Islet precursor cell (in vitro differentiated cells): Measurements from ENCODE around the gene RFX1.
"Not testable (repeated sequence)": the region's sequence is repeated elsewhere in the genome, so short reads cannot be mapped to it uniquely, and the experiment has no call there.

ENCODE experiments used
- DNase-seq: peaks from one replicate; pipeline ENCODE4 v3.0.0-alpha.2; 2018

RFX1 gene

DNA sequence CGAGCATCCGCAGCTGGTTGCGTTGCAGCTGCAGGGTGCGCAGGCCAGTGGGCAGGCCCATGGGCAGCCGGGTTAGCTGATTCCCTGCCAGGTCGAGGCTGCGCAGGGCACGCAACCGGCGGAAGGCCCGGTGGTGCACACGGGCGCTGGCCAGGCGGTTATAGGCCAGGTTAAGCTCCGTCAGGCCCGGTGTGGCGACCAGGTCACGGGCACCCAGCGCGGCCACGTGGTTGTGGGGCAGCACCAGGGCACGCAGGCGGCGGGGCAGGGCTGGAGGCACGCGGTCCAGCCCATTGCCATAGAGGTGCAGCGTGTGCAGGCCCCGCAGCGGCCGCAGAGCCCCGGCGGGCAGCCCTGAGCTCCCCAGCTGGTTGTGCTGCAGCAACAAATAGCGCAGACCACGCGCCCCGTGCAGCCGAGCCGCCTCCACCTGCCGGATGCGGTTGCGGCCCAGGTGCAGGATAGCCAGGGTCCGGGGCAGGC lies 73.2 kb downstream of the RFX1 start:
- DNase-seq, result no peak

DNA sequence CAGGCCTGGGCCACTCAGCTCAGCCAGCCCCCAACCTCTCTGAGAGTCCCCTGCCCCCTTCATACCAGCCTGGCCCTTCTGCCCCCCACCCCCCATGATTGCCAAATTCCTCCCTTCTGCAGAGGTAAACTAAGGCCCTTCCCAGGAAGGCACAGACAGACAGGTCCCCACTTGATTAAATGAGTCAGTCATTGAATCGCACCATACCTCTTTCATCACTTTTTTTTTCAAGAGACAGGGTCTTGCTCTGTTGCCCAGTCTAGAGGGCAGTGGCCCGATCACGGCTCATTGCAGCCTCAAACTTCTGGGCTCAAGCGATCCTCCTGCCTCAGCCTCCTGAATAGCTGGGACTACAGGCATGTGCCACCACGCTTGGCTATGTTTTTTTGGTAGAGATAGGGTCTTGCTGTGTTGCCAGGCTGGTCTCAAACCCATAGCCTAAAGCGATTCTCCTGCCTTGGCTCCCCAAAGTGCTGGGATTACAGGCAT lies 73.9 kb downstream of the RFX1 start:
- DNase-seq, result no peak

DNA sequence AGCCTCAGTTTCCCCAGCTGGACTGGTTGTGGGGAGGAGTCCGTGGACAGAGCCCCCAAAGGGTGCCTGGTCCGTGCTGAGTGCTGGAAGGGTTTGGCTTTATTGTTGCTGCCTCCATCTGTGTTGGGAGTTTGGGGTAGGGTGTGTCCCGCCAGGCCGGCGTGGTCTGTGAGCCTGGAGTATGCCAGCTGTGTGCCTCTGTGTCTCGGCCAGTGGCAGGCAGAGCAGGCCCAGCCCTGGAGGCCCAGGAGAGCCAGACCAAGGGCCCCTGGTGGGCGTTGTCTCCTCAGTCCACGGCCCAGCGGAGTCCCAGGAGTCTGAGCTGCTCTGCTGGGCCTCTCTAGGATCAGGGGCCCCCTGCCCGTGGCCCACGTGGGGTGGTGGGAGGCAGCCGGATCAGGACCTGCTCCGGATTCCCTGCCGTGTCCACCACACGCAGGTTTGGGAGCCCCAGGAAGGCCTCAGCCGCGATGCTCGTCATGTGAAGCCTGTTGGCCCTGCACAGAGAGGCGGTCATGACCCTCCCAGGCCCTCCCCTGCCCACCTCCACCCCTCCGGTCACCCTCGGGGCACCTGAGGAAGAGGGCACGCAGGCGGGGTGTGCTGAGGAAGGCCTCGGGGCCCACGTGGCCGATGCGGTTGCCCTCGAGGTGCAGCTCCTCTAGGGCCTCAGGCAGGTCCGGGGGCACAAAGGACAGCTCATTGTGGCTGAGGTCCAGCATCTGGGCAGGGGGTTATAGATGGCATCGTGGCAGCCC lies 74.5 kb downstream of the RFX1 start:
- no peak for DNase-seq

DNA sequence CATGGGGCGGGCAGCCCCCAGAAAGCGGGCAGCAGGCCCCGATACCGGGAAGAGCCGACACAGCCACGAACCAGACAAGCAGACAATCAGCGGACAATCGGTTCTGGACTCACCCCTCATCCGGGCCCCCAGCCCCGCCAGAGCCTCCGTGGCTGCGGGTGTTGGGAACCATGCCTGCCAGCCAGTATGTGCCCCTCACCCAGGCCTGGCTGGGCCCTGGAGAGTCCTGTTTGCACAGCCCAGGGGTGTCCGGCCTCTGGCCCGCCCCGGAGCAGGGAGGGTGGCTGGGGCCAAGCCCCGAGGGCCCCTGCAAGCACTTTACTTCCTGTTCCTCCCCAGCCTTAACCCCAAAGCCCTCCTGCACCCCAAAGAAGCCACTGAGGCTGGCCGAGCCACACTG lies 75.7 kb downstream of the RFX1 start:
- no peak for DNase-seq

DNA sequence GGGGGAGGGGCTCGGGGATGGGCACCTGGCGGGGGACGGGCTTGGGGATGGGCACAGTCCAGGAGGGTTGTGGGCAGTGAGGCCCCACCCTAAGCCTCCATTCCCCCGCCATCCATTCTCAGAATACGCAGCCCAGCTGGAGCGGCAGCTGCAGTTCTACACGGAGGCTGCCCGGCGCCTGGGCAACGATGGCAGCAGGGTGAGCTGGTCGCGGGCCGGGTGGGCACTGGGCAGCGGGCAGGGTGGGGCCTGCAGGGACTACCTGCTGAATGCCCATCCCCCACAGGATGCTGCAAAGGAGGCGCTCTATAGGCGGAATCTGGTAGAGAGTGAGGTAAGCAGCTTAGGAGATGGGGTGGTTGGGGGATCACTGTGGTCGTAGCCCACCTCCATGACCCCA lies 76.2 kb downstream of the RFX1 start:
- DNase-seq, result no peak

DNA sequence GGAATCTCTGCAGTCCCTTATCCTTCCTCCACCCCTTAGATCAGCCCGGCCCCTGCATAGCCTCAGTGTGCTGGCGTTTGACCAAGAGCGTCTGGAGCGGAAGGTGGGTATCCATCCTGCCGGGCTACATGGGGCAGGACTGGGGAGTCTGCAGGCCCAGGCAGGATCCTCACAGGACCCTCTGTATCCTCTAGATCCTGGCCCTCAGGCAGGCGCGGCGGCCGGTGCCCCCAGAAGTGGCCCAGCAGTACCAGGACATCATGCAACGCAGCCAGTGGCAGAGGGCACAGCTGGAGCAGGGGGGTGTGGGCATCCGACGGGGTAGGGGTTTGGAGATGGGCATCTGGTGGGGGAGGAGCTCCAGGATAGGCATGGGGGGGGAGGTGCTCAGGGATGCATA lies 76.8 kb downstream of the RFX1 start:
- DNase-seq, result no peak

DNA sequence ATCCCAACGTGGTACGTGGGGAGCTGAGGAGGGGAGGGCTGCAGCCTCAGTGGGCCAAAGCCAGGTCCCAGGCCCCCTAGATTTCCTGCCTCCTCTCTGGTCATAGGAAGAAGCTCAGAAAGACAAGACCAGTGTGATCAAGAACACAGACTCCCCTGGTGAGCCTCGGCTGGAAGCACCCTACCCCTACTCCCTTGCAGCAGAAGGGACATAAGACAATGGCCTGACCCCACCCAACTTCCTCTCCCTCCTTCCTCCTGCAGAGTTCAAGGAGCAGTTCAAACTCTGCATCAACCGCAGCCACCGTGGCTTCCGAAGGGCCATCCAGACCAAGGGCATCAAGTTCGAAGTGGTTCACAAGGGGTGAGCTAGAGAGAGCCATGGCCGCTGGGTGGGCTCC lies 79.4 kb downstream of the RFX1 start:
- DNase-seq, result no peak

DNA sequence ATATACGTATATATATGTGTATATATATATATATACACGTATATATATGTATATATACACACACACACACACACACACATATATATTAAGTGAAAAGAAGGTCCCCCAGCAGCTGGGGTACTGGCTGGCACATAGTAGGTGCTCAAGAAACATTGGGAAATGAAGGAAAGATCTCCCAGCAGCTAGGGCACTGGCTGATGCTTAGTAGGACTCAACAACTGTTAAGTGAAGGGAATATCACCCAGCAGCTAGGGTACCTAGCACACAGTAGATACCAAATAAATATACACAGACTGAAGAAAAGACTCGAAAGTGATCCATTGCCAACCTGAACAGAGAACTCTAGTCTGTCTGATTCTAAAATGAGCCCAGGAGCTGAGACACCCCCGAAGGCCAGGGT lies 80.1 kb downstream of the RFX1 start:
- no peak for DNase-seq

DNA sequence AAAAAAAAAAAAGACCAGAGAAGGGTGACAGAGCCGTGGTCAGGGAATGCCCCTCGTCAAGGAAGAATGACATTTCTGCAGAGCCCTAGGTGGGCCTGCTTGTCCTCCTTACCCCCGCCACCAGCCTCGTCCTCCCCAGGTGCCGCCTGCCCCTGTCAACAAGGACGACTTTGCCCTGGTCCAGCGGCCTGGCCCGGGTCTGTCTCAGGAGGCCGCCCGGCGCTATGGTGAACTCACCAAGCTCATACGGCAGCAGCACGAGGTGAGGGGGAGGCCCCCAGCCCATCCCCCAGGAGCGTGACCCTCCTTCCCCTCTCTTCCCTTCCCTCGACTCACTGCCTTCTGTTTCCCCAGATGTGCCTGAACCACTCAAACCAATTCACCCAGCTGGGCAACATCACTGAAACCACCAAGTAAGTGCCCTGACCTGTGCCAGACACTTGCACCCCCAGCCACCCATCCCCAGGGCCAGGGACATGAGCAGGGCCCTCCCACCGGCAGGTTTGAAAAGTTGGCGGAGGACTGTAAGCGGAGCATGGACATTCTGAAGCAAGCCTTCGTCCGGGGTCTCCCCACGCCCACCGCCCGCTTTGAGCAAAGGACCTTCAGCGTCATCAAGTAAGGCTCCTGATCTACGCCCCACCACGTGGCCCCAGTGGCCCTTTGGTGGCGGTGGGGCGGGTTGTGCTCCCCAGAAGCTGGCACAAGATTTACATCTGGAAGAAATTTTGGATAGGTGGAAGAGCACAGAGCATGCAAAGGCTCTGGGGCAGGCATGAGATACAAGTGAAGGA lies 82.7 kb downstream of the RFX1 start:
- DNase-seq, result no peak

DNA sequence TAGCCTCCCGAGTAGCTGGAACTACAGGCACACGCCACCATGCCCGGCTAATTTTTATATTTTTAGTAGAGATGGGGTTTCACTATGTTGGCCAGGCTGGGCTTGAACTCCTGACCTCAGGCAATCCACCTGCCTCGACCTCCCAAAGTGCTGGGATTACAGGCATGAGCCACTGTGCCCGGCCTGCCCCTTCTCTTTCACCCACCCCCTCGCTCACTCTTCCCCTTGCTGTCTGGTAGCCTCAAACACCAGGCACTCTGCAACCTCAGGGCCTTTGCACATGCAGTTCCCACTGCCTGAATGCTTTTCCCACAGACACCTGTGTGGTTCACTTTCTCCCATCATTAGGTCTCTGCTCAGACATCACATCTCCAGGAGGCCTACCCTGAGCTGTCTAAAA lies 84.0 kb downstream of the RFX1 start:
- DNase-seq, result not testable (repeated sequence)

DNA sequence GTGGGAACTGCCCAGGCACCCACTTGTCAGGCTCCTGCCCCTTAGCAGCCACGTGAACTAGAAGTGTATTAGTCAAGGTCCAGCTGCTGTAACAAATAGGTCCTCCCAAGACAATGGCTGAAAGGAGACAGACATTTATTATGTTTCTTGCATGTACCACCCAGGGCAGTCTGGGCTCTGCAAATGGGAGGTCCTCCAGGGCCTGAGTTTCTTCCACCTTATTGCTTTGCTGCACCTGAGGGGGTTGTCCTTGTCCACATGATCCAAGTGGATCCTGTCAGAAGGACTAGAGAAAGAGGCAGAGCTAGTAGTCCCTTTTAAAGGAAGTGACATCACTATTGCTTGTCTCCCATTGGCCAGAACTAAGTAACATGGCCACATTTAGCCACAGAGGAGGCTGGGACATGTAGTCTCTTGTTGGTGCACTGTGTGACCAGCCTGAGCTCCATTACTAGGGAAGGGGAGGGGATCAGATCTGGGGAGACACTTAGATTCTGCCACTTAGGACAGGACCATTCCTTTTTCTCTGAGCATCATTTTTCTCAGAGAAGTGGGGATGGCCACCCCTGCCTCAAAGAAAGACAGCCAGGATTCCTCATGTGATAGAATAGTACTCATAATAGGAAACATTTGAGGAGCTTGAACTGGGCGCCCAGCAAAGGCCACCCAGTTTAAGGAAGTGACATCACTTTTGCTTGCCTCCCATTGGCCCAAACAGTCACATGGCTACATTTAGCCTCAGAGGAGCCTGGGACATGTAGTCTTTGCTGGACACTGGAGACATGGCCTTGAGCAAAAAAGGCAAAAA lies 85.0 kb downstream of the RFX1 start:
- no peak for DNase-seq

DNA sequence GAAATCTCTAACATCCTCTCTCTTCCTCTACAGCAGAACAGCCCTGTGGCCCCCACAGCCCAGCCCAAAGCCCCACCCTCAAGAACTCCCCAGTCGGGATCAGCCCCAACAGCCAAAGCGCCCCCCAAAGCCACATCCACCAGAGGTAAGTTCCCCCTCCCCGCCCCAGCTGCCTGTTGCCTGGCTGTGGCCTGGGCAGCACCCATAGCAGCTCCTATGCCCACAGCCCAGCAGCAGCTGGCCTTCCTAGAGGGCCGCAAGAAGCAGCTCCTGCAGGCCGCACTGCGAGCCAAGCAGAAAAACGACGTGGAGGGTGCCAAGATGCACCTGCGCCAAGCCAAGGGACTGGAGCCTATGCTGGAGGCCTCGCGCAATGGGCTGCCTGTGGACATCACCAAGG lies 85.6 kb downstream of the RFX1 start:
- DNase-seq, result no peak

DNA sequence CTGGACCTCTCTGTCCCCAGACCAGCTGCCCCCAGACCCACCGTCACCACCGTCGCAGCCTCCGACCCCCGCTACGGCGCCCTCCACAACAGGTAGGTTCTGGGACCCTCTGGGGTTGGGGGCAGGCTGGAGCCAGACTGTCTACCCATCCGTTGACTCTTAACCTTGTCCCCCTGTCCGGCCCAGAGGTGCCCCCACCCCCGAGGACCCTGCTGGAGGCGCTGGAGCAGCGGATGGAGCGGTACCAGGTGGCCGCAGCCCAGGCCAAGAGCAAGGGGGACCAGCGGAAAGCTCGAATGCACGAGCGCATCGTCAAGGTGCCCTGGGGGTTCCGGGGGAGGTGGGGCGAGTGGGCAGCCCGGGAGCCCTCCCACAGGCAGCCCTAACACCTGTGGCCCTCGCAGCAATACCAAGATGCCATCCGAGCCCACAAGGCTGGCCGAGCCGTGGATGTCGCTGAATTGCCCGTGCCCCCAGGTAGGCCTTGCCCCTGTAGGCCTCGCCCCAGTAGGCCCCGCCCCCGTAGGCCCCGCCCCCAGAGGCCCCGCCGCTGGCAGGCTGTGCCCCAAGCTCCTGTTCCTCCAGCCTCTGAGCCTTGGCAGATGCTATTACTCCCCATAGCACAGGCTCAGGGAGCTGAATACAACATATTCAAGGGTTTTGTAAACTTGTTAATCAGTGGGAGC lies 87.3 kb downstream of the RFX1 start:
- no peak for DNase-seq

DNA sequence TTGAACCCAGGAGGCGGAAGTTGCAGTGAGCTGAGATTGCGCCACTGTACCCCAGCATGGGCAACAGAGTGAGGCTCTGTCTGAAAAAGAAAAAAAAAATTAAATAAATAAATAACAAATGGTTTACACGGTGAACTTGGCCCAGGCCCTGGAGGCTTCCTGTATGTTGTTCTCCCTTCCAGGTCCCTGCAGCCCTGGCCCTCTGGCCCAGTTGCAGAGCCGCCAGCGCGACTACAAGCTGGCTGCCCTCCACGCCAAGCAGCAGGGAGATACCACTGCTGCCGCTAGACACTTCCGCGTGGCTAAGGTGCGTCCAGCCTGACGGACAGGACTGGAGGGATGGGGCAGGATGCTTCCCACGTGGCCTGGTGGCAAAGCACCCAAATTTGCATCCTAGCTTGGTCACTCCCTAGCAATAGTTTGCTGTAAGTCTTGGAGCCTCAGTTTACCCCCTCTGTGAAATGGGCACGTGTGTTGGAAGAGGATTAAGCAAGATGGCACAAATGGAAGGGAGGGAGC lies 88.2 kb downstream of the RFX1 start:
- no peak for DNase-seq

DNA sequence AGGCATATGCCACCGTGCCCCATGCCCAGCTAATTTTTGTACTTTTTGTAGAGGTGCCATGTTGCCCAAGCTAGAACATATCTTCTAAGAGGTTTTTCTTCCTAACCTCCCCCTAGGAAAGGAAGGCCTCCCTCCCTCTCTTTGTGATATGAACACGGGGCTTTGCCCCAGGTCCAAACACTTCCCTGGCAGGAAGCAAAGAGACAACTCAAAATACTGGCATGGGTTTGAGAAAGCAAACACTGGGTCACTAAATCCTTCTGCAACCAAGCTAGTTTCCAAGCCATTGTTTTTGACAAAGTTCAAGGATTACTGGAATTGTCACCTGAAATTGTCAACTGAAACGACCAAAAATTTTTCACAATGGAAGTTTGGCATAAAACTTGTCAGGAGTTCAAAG lies 91.3 kb downstream of the RFX1 start:
- DNase-seq, result no peak

DNA sequence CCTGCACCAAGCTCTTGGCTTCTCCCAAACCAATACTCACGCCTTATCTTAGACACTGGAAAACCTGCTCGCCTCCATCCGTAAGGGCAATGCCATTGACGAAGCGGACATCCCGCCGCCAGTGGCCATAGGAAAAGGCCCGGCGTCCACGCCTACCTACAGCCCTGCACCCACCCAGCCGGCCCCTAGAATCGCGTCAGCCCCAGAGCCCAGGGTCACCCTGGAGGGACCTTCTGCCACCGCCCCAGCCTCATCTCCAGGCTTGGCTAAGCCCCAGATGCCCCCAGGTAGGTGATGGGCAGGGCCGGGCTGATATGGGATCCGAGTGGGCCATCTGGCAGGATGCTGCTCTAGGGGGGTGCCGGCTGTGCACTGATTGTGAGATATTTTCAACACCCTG lies 92.8 kb downstream of the RFX1 start:
- DNase-seq, result no peak
